PC-3 (cell line): ENCODE data around the gene PIGZ. TPM values are rescaled to one million over a fixed set of nuclear protein-coding genes. Genes with fewer than 3 reads are reported as not detected.

ENCODE experiments used
- ATAC-seq: fragments of 200-7000 bp; cut with Tn5 transposase; 2 replicates; pipeline ENCODE4 v1.9.1; 2020; ENCODE audit warnings: mild to moderate bottlenecking, moderate library complexity
- BruUV-seq: library from RNA; stranded (reverse); fragments of 400-500 nt; replicated peaks from 2 replicates; lab custom pipeline; 2021; lab: Mats Ljungman, UMichigan
- CTCF ChIA-PET: fragments of 300-600 bp; sonication (Branson Sonifier 250); formaldehyde crosslinking; loops from one replicate; lab custom pipeline; 2022; ENCODE audit warnings: antibody characterized with exemption; lab: Charles Lee
- POLR2A ChIA-PET: fragments of 300-600 bp; sonication (Branson Sonifier 250); formaldehyde crosslinking; loops from one replicate; lab custom pipeline; 2022; ENCODE audit warnings: antibody characterized with exemption; ENCODE audit not compliant: unreplicated experiment; lab: Charles Lee
- DNase-seq: peaks from one replicate; pipeline ENCODE4 v3.0.0-alpha.2; 2015
- H2AFZ ChIP-seq: fragments of 300-600 bp; sonication (generic); 2 replicates; pipeline ENCODE4 v1.6.0; 2016; ENCODE audit warnings: antibody characterized with exemption, low read length
- H3F3A ChIP-seq: fragments of 300-600 bp; sonication (generic); one replicate; pipeline ENCODE4 v1.6.0; 2017; ENCODE audit warnings: antibody characterized with exemption, low read length, control low read depth, mild to moderate bottlenecking; ENCODE audit not compliant: unreplicated experiment
- H3K27ac ChIP-seq: fragments of 300-600 bp; sonication (generic); 2 replicates; pipeline ENCODE4 v1.5.1; 2016; ENCODE audit warnings: mild to moderate bottlenecking, low read length
- H3K27me3 ChIP-seq: fragments of 300-600 bp; sonication (generic); 2 replicates; pipeline ENCODE4 v1.6.1; 2016; ENCODE audit warnings: low read length, mixed read lengths
- H3K36me3 ChIP-seq: fragments of 300-600 bp; sonication (generic); 2 replicates; pipeline ENCODE4 v1.6.1; 2016; ENCODE audit warnings: low read depth, mixed run types, low read length, mixed read lengths
- H3K4me1 ChIP-seq: fragments of 300-600 bp; sonication (generic); 2 replicates; pipeline ENCODE4 v1.5.1; 2016; ENCODE audit warnings: low read length; ENCODE audit not compliant: insufficient read depth
- H3K4me2 ChIP-seq: fragments of 300-600 bp; sonication (generic); 2 replicates; pipeline ENCODE4 v1.6.0; 2016; ENCODE audit warnings: low read length
- H3K4me3 ChIP-seq: fragments of 300-600 bp; sonication (generic); 2 replicates; pipeline ENCODE4 v1.5.1; 2016; ENCODE audit warnings: mild to moderate bottlenecking, low read length, mixed read lengths
- H3K79me2 ChIP-seq: fragments of 300-600 bp; sonication (generic); 2 replicates; pipeline ENCODE4 v1.6.1; 2017; ENCODE audit warnings: low read length, mixed read lengths
- H3K9ac ChIP-seq: fragments of 300-600 bp; sonication (generic); 2 replicates; pipeline ENCODE4 v1.6.0; 2016; ENCODE audit warnings: mild to moderate bottlenecking, low read length
- H3K9me2 ChIP-seq: fragments of 300-600 bp; sonication (generic); replicated peaks from 2 replicates; pipeline ENCODE4 v1.6.1; 2016; ENCODE audit warnings: mixed run types, low read length, mixed read lengths
- H3K9me3 ChIP-seq: fragments of 300-600 bp; sonication (generic); 2 replicates; pipeline ENCODE4 v1.6.1; 2016; ENCODE audit warnings: low read length, mixed read lengths
- H4K20me1 ChIP-seq: fragments of 300-600 bp; sonication (generic); 2 replicates; pipeline ENCODE4 v1.6.1; 2016; ENCODE audit warnings: low read length, mixed read lengths
- CTCF ChIP-seq: fragments of 300-600 bp; sonication (generic); conservative IDR thresholded peaks from 2 replicates; pipeline ENCODE4 v1.5.1; 2017; ENCODE audit warnings: antibody characterized with exemption, low read depth, mild to moderate bottlenecking, low read length
- EZH2 ChIP-seq: fragments of 300-600 bp; sonication (generic); IDR thresholded peaks from one replicate; pipeline ENCODE4 v1.6.1; 2017; ENCODE audit warnings: antibody characterized with exemption, mild to moderate bottlenecking, low read length; ENCODE audit not compliant: unreplicated experiment
- EZH2phosphoT487 ChIP-seq: fragments of 300-600 bp; sonication (generic); IDR thresholded peaks from 2 replicates; pipeline ENCODE4 v1.6.1; 2018; ENCODE audit warnings: mild to moderate bottlenecking, antibody characterized with exemption, low read length, borderline replicate concordance
- intact Hi-C: fragments of 100-400 bp; cut with micrococcal nuclease; formaldehyde crosslinking; loops from 2 replicates; pipeline ENCODE4 v1.9.0; 2023
- total RNA-seq: library from RNA; depleted of rRNA; stranded (reverse); fragments of >200 nt; gene quantifications from 2 replicates; pipeline ENCODE4 v1.2.3, GENCODE V29; 2014

Gene PIGZ
- total RNA-seq, 1 experiment from 2014 or later: 1.6 TPM

- Histone ChIP-seq H3K4me2 (no peak overlapping the region), H3K27ac (no peak overlapping the region), H3K4me3 (no peak overlapping the region), H3K9me3 (no peaks in the 10 kb centered on the region), H3F3A (no peaks in the 10 kb centered on the region), H3K4me1 (peaks cover 12% of the 10 kb centered on the region), H3K79me2 (peaks cover 5% of the 10 kb centered on the region), H3K36me3 (no peaks in the 10 kb centered on the region), H2AFZ (no peak overlapping the region), H3K9ac (no peak overlapping the region), H3K9me2 (no peaks in the 10 kb centered on the region), H4K20me1 (no peaks in the 10 kb centered on the region), H3K27me3 (no peaks in the 10 kb centered on the region)
- intact Hi-C loops: no loop called here
- DNase-seq (no peak), ATAC-seq (no peak)
- CTCF ChIA-PET: no interaction called here
- POLR2A ChIA-PET: no interaction called here
- TF ChIP-seq EZH2: no peak
- no peak for TF ChIP-seq CTCF
- no peak for TF ChIP-seq EZH2phosphoT487
- no TSS peak for BruUV-seq
Measured at GRCh38 chr3:197001106-197001971, 32.7 kb upstream of the PIGZ start.

- Histone ChIP-seq H3K4me1 (peaks cover 12% of the 10 kb centered on the region), H4K20me1 (no peaks in the 10 kb centered on the region), H3K79me2 (peaks cover 5% of the 10 kb centered on the region), H3K9ac (no peak overlapping the region), H3K9me2 (no peaks in the 10 kb centered on the region), H3K9me3 (no peaks in the 10 kb centered on the region), H3F3A (no peaks in the 10 kb centered on the region), H2AFZ (no peak overlapping the region), H3K36me3 (no peaks in the 10 kb centered on the region), H3K27ac (no peak overlapping the region), H3K4me2 (no peak overlapping the region), H3K27me3 (no peaks in the 10 kb centered on the region), H3K4me3 (no peak overlapping the region)
- no TSS peak for BruUV-seq
- POLR2A ChIA-PET: no interaction called here
- TF ChIP-seq EZH2phosphoT487 (no peak), CTCF (no peak), EZH2 (no peak)
- ATAC-seq: no peak
- intact Hi-C loops: no loop called here
- CTCF ChIA-PET: no interaction called here
- no peak for DNase-seq
Measured at GRCh38 chr3:197000211-197000610, 31.6 kb upstream of the PIGZ start.
